Stimulated activated effector memory CD8-positive, alpha-beta T cell treated with anti-CD3 and anti-CD28 coated beads, Interleukin-12 subunit alpha, Interleukin-12 subunit beta, amount 100 ng/mL, for 72 hours (primary cell): ENCODE measurements around the gene SLC24A3.

Experiments
- ATAC-seq: fragments of 150-1000 bp; cut with Tn5 transposase; 2 replicates; pipeline ENCODE4 v1.10.0; 2021
- DNase-seq, 2 donors: peaks; one replicate each; pipeline ENCODE4 v3.0.0; 2021 to 2022; ENCODE audit warnings: low spot score in 2 of 2
- H3K27ac Mint-ChIP-seq: one replicate; pipeline ENCODE4 v1.8.0; 2022; ENCODE audit warnings: mild to moderate bottlenecking, mixed read lengths
- H3K36me3 Mint-ChIP-seq: one replicate; pipeline ENCODE4 v1.8.0; 2022; ENCODE audit warnings: mild to moderate bottlenecking, mixed read lengths
- H3K4me1 Mint-ChIP-seq: one replicate; pipeline ENCODE4 v1.8.0; 2022; ENCODE audit warnings: mixed read lengths
- H3K4me3 Mint-ChIP-seq: one replicate; pipeline ENCODE4 v1.8.0; 2022; ENCODE audit warnings: mild to moderate bottlenecking, mixed read lengths
- H3K9me3 Mint-ChIP-seq: one replicate; pipeline ENCODE4 v1.8.0; 2022; ENCODE audit warnings: mixed read lengths

Gene SLC24A3

DNA sequence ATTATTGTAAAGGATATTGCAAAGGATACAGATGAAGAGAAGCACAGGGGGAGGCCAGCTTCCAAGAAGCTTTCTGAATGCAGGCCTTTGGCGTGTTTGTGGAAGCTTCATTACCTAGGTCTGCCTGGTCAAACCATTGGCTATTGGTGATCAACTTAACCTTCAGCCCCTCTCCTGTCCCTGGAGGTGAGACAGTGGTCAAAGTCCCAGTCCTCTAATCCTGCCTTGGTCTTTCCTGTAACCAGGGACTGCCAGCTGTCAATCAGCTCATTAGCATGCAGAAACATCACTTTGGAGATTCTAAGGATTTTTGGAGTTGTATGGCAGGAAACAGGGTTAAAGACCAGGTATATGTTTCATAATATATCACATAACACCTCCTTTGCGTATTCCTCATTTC, 558.6 kb downstream of the SLC24A3 start:
- Mint-ChIP-seq H3K9me3 (no peaks in the 10 kb centered on the region), H3K27ac (no peak overlapping the region), H3K4me1 (no peaks in the 10 kb centered on the region), H3K4me3 (no peak overlapping the region), H3K36me3 (no peaks in the 10 kb centered on the region)
- ATAC-seq (no peak), DNase-seq (no peak)
